ENCODE data around the gene RHOG. TPM values are rescaled to one million over a fixed set of nuclear protein-coding genes. Genes with fewer than 3 reads are reported as not detected.

Gene RHOG
- total RNA-seq, 4 donors from 2014 or later: 38.0 to 77.4 (median 46.9) TPM

- H3K27ac ChIP-seq: peak overlapping the region; percentile 99 to 100 (median 100)
- no peaks in the 10 kb centered on the region for H3K9me3 ChIP-seq
- in situ Hi-C loops (cut with MboI; ENCODE audit: low sequenced_read_pairs in 4 of 4) (loop anchor here in 3 of 4 donors (5.0 to 25.0 kb wide), 3 partner anchors 109 to 219 kb away; no protein-coding TSS in a partner anchor), intact Hi-C loops (cut with DNase I; ENCODE audit: low total_unique reads) (loop anchor here (5.0 kb wide), 1 partner anchor 134 kb away; no protein-coding TSS in a partner anchor)
- no peaks in the 10 kb centered on the region for H3K27me3 ChIP-seq
- no peak for TF ChIP-seq POLR2A (IDR thresholded peaks at IDR 0.05)
- TF ChIP-seq CTCF (IDR thresholded peaks at IDR 0.05 in 4 of 5, conservative IDR thresholded peaks at IDR 0.05 in 1 of 5): no peak
- H3K4me3 ChIP-seq: no peak overlapping the region
- no peaks in the 10 kb centered on the region for H3K36me3 ChIP-seq
- no peak for ATAC-seq
- no peak for DNase-seq
- H3K4me1 ChIP-seq: peaks cover 41 to 46% of the 10 kb centered on the region in 2 donors
Measured at GRCh38 chr11:3853545-3853842, 12.7 kb upstream of the RHOG start.

- in situ Hi-C loops (cut with MboI; ENCODE audit: low sequenced_read_pairs in 4 of 4) (loop anchor here (5.0 to 25.0 kb wide), 3 partner anchors 223 to 763 kb away; partner anchors contain the start of gene TRIM68 (in 1 of the 4)), intact Hi-C loops (cut with DNase I; ENCODE audit: low total_unique reads) (loop anchor here (1.0 to 10.0 kb wide), 2 partner anchors 223 to 395 kb away; no protein-coding TSS in a partner anchor)
- Histone ChIP-seq H3K27ac (no peak overlapping the region), H3K4me1 (peaks cover 16 to 26% of the 10 kb centered on the region in 2 donors), H3K4me3 (no peak overlapping the region), H3K27me3 (no peaks in the 10 kb centered on the region), H3K9me3 (no peaks in the 10 kb centered on the region), H3K36me3 (no peaks in the 10 kb centered on the region)
- no peak for TF ChIP-seq POLR2A (IDR thresholded peaks at IDR 0.05)
- TF ChIP-seq CTCF (IDR thresholded peaks at IDR 0.05 in 4 of 5, conservative IDR thresholded peaks at IDR 0.05 in 1 of 5): peak; percentile 44 to 75 (median 73)
- DNase-seq (no peak), ATAC-seq (peak; percentile 27 to 42)
Measured at GRCh38 chr11:3849297-3849874, 8.6 kb upstream of the RHOG start.

GRCh38 chr11:3845670-3846069, 4.9 kb upstream of the RHOG start:
- no peaks in the 10 kb centered on the region for H3K27me3 ChIP-seq
- H3K36me3 ChIP-seq: no peaks in the 10 kb centered on the region
- TF ChIP-seq POLR2A (IDR thresholded peaks at IDR 0.05): no peak
- no peak for TF ChIP-seq CTCF (IDR thresholded peaks at IDR 0.05 in 4 of 5, conservative IDR thresholded peaks at IDR 0.05 in 1 of 5)
- DNase-seq (no peak), ATAC-seq (no peak)
- H3K9me3 ChIP-seq: no peaks in the 10 kb centered on the region
- peaks cover 5 to 6% of the 10 kb centered on the region in 2 donors for H3K4me1 ChIP-seq
- H3K27ac ChIP-seq: no peak overlapping the region
- in situ Hi-C loops (cut with MboI; ENCODE audit: low sequenced_read_pairs in 4 of 4): loop anchor here (5.0 to 25.0 kb wide), 3 partner anchors 227 to 767 kb away; partner anchors contain the start of gene TRIM68 (in 1 of the 4)
- no peak overlapping the region for H3K4me3 ChIP-seq
- intact Hi-C loops (cut with DNase I; ENCODE audit: low total_unique reads): loop anchor here (10.0 kb wide), 1 partner anchor 391 kb away; no protein-coding TSS in a partner anchor

GRCh38 chr11:3845246-3845645, 4.5 kb upstream of the RHOG start:
- Histone ChIP-seq H3K4me1 (peaks cover 5 to 6% of the 10 kb centered on the region in 2 donors), H3K27me3 (no peaks in the 10 kb centered on the region), H3K27ac (no peak overlapping the region), H3K4me3 (no peak overlapping the region), H3K36me3 (no peaks in the 10 kb centered on the region), H3K9me3 (no peaks in the 10 kb centered on the region)
- in situ Hi-C loops (cut with MboI; ENCODE audit: low sequenced_read_pairs in 4 of 4): loop anchor here (5.0 to 25.0 kb wide), 3 partner anchors 227 to 767 kb away; partner anchors contain the start of gene TRIM68 (in 1 of the 4)
- no peak for TF ChIP-seq POLR2A (IDR thresholded peaks at IDR 0.05)
- TF ChIP-seq CTCF (IDR thresholded peaks at IDR 0.05 in 4 of 5, conservative IDR thresholded peaks at IDR 0.05 in 1 of 5): no peak
- DNase-seq (no peak), ATAC-seq (no peak)
- intact Hi-C loops (cut with DNase I; ENCODE audit: low total_unique reads): loop anchor here (10.0 kb wide), 1 partner anchor 390 kb away; no protein-coding TSS in a partner anchor

Data from gastrocnemius medialis (tissue), 4 donors.